GM19395 (cell line): Measurements from ENCODE around the gene CLEC4C.

Experiments used
- ATAC-seq: cut with Tn5 transposase; IDR thresholded peaks from one replicate; pipeline ENCODE4 v1.9.1; 2021; ENCODE audit warnings: mild to moderate bottlenecking, moderate library complexity; ENCODE audit not compliant: unreplicated experiment

Gene CLEC4C

GRCh38 chr12:7729746-7730145 lies 17.4 kb downstream of the CLEC4C start:
- ATAC-seq, result no peak

DNA sequence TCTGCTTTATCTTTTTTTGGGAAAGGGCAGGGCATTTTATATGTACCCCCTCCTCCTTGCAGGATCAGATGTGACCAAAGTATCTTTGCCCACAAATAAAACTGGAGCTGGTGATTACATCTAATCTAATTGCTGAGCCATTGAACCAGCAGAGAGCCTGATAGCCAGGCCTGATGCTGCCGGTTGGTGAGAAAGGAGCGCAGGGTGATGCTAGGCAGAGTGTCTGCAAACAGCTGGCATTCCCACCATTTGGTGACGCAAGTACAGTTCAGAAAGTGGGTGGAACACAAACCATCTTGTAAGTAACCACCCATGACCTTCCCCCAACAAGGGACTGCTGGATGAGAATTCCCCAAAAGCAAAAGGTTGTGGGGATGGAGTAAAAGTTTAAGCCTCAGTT lies 23.2 kb downstream of the CLEC4C start:
- ATAC-seq, result no peak

GRCh38 chr12:7719946-7720730 lies 27.0 kb downstream of the CLEC4C start:
- no peak for ATAC-seq

- ATAC-seq, result no peak
Measured at GRCh38 chr12:7716381-7716780, 30.8 kb downstream of the CLEC4C start.

DNA sequence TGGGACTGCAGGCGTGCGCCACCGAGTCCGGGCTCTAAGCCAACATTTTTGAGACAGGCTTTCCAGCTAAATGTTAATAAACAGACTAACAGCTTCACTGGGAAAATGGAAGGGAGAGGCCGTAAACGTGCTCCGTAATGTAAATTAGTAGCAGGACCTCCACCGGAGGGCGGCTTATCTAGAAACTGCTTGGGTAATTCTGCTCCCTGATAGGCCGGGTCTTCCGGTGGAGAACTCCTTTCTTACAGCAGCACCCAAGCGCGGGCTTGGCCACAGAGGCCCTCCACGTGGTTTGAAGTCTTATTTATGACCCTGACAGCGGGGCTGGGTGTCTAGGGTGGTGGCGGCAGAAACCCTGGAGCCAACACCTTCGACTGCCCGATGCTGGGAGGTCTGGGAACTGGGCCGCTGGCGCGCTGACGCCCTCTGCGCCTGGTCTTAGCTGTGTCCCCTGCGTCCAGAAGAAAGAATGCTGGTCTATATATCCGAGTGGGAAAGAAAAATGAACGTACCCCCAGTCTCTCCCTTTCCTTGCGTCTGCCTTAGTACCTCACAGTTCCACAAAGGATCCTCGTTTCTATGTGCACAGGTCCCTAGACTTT lies 34.2 kb downstream of the CLEC4C start:
- ATAC-seq, result no peak

DNA sequence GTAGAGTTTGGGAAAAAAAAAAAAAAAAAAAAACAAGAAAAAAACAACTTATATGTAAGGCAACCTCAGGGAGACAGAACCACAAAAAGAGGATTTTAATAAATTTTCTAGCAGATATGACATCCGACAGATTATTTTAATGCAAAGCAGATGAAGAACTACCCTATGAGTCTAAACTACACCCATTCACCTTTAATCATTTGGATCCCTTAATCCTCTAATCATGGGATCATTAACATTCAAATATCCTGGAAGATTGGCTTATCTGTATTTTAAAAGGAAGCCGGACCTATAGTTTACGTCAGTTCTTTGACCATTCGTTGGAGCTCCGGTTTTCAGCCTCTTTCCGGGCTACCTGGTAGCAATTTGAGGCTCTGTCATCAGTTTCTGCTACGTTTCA lies 36.0 kb downstream of the CLEC4C start, which contains the start of gene DPPA3:
TSS of gene DPPA3 (plus strand) at position 301 of the 400 bp plus-strand sequence. CDS start 138 bp downstream, outside the sequence.
- no peak for ATAC-seq

GRCh38 chr12:7709969-7710675 lies 37.1 kb downstream of the CLEC4C start:
- ATAC-seq, result no peak

DNA sequence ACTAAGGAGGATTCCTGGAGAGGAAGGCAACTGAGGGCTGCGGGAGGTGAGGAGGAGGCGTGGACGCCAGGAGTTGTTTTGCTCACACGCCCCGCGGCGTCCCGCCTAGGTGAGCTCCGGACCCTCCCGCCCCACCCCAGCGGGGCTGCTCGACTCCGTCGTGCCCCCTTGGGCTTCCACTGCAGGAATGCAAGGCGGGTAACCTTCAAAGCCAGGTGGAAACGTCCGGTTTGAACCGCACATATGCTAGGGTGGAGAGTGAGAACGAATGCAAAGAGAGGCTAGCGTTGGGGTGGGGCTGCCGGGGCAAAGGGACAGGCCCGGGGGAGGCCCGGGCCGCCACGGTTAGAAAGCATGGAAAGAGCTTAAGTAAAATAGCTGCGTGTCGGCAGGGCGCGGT lies 41.3 kb downstream of the CLEC4C start:
- ATAC-seq, result no peak

- no peak for ATAC-seq
Measured at GRCh38 chr12:7695566-7696197, 51.5 kb downstream of the CLEC4C start, which contains the start of gene GDF3. Gene GDF3, minus strand, starts transcription at chr12:7695775. Its CDS starts 47 bp downstream, at chr12:7695728.

GRCh38 chr12:7695237-7695560 lies 52.0 kb downstream of the CLEC4C start:
- ATAC-seq, result no peak

GRCh38 chr12:7694556-7695236 lies 52.5 kb downstream of the CLEC4C start:
- no peak for ATAC-seq

GRCh38 chr12:7693793-7694192 lies 53.4 kb downstream of the CLEC4C start:
- no peak for ATAC-seq

DNA sequence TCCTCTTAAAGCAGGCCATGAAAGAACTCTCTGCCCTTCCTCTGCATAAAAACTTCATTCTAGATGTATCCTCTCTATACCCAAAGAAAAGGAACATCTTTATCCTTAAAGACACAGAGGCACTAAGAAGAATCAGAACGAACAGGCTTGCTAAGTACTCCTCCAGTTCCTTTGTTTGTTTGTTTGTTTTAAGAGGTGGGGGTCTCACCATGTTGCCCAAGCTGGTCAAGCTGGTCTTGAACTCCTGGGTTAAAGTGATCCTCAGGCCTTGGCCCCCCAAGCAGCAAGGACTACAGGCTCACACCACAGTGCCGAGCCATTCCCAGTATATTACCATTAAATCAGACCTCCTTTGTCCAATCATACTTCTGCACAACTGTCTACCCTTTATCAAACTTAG lies 65.6 kb downstream of the CLEC4C start:
- ATAC-seq, result no peak
